ENCODE measurements around the gene SHTN1.

DNA sequence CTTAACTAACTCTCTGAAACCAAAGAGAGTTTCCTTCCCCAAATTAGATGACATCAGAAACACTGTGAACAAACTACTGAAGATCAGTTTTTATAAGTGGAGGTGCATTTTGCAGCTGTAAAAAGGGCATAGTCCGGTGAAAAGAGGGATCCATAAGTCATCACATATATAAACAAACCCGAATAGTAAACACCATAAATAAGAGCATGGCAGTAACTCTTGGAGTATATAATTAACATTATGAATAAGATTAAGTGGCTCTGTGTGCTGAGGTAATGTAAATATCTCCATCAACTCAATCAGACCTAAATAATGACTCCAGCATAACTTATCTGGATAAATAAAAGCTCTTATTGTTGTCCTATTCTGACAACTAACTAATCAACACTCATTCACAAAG lies 43.0 kb upstream of the SHTN1 start:
- TF ChIP-seq, protein P1, sequence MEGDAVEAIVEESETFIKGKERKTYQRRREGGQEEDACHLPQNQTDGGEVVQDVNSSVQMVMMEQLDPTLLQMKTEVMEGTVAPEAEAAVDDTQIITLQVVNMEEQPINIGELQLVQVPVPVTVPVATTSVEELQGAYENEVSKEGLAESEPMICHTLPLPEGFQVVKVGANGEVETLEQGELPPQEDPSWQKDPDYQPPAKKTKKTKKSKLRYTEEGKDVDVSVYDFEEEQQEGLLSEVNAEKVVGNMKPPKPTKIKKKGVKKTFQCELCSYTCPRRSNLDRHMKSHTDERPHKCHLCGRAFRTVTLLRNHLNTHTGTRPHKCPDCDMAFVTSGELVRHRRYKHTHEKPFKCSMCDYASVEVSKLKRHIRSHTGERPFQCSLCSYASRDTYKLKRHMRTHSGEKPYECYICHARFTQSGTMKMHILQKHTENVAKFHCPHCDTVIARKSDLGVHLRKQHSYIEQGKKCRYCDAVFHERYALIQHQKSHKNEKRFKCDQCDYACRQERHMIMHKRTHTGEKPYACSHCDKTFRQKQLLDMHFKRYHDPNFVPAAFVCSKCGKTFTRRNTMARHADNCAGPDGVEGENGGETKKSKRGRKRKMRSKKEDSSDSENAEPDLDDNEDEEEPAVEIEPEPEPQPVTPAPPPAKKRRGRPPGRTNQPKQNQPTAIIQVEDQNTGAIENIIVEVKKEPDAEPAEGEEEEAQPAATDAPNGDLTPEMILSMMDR (IDR thresholded peaks at IDR 0.05; ENCODE audit: low read depth, low read length, poor library complexity, severe bottlenecking), result no peak
- TF ChIP-seq EZH2phosphoT487 (IDR thresholded peaks at IDR 0.05; ENCODE audit: borderline replicate concordance, low read length), result no peak

All from DOHH2 (cell line).